NCI-H526 (cell line): ENCODE measurements around the gene RNASEH1.

Source experiments
- DNase-seq, 2 experiments: peaks; one replicate each; lab custom pipeline; 2025; lab: John Stamatoyannopoulos, UW

The RNASEH1 gene, protein sequence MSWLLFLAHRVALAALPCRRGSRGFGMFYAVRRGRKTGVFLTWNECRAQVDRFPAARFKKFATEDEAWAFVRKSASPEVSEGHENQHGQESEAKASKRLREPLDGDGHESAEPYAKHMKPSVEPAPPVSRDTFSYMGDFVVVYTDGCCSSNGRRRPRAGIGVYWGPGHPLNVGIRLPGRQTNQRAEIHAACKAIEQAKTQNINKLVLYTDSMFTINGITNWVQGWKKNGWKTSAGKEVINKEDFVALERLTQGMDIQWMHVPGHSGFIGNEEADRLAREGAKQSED

DNA sequence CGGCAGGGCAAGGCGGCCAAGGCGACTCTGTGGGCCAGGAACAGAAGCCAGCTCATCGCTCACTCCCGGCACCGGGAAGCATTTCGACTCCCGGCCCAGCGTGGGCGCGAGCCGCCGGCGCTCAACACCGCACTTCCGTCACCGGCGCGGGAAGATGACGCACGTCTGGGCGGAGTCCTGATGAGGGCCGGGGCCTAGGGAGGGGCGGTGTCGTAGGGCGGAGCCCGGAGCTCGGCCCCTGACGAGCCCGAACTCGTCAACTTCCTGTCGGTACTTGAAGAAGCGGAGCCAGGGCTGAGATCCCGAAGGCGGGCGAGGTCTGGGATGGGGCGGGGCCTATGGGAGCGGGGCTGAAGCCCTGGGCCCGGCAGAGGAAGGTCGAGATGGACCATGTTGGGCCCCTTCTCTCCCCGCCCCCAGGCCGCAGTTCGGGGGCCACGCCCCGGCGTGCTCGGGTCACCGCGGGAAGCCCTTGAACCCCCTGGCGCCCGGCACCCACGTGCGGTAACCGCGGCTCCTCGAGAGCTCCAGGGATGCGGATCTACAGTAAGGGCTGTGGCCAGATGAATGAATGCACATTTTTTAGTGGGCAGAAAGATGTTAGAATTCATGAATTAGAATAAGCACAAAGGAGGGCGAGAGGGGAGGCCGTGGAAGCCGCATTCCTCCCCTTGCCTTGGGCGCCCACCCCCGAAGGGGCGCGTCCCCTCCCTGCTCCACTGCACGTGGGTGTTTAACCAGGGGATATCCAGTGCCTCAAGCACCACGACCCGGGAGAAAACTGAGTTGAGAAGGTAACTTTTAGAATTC, at the start of gene RNASEH1:
RNASEH1 (minus strand) TSS at position 129 of the 810 bp plus-strand sequence; CDS start at position 56, 73 bp downstream.
- DNase-seq, result peak; percentile 89 to 98

DNA sequence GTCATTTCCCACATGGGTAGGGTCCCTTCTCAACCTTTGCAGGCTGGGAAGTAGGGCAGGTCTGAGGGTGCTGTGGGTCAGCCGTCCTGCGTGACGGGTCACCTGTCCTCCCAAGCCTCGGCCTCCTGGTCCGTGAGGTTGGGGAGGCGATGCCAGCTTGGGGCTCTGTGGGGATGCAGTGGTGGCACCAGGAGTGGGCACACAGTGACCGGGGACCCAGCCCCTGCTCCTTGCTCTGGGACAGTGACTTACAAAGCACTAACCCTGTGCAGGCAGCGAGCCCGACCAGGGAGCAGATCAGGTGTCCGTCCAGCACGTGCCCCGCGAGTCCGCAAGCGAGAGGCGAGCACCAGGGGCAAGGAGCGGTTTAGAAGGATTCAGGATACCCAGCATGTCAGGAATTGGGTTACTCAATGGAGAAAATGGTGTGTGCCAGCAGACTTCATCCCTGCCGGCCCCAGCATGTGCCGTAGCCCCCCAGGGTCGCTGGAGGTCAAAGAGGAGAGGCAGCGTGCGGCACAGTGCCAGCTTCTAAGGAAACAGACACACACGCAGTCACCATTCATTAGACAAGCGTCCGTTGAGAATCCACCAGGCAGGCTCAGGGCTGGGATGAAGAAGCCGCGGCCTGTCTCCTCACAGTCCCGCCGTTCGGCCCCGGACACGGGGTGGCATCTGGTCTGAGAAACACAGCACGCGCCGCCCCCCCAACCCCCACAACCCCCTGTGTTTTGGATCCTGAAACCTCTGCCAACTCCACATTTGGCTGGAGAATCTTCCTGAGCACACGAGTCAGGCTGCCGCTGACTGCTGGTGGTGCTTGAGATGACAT, 48.5 kb upstream of the RNASEH1 start:
- no peak for DNase-seq

DNA sequence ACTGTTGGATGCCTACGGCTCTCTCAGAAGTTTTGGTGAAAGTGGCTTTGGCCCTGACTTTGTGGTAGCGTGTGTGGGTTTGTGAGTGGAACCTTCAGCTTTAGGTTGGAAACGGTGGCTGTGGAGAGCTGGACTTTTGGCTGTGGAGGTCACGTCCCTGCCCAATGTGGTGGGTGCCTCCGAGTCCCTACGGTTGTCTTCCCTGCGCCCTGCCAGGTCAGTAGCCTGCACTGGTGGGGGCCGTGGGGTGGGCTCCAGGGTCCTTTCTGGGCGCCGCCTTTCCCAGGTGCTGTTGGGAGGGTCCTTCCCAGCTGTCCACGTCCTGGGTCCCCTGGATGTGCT, 47.9 kb upstream of the RNASEH1 start:
- no peak for DNase-seq

DNA sequence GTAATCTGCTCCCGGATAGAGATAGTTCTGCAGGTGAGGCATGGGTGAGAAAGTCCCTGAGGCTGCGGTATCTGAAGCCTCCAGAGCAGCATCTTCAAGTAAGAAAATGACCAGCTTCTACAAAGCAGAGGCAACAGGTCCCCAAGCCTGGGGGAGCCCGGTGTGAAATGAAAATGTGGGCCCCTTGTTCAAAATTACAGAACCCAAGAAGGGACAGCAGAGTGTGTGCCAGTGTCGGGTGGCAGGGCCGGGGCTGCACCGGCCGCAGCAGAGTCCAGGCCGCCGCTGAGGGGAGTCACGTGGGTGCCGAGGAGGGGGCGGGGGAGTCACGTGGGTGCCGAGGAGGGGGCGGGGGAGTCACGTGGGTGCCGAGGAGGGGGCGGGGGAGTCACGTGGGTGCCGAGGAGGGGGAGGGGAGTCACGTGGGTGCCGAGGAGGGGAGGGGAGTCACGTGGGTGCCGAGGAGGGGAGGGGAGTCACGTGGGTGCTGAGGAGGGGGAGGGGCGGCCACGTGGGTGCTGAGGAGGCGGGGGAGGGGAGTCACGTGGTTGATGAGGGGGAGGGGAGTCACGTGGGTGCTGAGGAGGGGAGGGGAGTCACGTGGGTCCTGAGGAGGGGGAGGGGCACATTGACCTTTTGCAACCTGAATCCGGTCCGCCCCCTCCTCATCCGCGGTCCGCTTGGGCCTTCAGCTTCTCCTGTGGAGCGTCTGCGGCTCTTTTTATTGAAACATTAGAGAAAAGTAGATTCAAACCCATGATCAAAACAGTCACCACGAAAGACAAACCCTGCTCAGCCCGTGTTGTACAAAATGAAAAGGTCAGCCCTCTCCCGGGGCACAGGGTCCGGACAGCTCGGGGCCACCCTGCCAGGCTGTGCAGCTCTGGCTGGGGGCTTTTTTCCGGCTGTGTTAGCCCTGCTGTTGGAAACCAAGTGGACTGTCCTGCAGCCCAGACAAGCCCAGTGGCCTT, 47.1 kb upstream of the RNASEH1 start:
- peak; percentile 11 to 94 for DNase-seq

DNA sequence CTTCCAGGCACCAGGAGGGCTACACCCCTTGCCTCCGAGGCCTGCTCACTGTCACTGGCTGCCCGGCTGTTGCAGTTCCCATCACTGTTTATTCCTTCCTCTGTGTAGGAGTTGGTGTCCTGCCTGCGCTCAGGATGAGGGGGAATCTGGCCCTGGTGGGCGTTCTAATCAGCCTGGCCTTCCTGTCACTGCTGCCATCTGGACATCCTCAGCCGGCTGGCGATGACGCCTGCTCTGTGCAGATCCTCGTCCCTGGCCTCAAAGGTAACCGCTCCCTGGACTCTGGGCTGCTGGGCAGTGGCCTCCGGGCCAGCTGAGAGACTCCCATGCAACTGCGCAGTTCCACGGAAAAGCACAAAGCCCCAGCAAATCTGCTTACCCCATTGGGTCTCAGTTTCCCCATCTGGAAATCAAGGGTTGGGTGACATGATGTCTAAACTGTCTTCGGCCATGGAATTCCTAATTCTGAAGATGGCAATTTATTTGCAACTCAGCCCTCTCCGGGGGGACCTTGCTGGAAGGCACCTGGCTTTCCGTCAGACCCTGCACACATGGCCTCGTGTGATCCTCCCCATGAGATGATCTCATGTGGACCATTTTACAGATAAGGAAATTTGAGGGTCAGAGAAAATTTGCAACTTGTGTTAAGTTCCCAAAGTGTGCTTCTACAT, 46.2 kb upstream of the RNASEH1 start:
- no peak for DNase-seq

DNA sequence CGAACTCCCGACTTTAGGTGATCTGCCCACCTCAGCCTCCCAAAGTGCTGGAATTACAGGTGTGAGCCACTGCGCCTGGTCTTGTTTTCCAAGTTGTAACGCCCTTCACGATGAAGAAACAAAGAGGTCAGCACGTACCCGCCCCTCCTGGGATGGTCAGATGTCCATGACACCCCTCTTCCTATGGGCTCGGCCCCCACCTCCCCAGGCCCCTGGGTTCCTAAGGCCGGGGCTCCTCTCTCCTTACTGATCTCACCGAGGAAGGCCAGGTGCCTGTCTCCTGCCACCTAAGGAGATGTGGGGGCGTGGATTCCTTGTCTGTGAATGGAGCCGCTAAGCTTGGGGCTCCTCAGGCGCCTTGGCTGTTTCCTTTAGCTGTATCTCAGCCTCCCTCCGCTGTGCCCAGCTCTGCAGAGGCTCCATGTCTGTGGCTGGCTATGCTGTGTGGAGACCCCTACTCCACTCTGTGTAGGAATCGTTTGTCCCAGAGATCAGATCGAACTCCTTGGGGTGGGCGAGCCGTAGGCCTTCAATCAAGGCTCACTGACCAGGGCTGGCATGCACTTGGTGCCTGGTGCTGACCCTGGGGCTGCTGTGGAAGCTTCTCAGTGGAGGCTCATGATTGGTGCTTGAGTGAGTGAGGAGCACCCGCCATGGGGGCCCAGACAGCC, 45.5 kb upstream of the RNASEH1 start:
- no peak for DNase-seq

DNA sequence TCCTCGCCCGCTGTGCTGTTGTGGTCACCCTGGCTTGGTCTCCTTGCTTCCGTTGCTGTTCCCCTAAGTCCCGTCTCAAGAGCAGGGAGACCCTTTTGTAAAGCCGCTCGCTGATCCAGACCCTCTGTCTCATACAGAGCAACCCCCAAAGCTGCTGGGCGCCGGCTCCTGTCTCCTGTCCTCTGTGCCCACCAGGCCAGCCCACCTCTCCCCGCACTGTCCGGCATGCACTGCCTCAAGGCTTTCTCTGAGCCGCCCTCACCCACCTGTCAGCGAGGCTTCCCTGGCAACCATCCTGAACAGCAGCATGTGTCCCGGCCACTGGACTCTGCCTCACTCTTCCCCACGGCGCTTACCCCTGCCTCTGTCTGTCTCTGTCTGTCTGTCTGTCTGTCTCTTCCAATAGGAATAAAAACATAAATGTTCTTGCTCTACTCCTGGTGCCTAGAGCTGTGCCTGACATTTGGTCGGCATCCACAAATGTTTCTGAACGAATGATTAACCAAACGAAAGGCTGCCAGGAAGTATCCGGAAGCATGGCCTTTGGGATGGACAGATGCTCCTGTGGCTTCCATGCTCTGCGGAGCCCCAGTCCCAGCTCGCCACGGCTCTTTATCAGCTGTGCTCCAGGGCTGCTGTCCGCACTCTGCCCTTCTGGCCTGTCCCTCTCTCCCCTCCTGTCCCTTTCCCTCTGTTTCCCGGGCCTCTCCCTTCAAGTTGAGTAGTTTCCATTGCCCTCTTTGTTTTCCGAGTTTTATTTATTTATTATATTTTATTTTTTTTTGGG, 44.6 kb upstream of the RNASEH1 start:
- DNase-seq, result no peak

DNA sequence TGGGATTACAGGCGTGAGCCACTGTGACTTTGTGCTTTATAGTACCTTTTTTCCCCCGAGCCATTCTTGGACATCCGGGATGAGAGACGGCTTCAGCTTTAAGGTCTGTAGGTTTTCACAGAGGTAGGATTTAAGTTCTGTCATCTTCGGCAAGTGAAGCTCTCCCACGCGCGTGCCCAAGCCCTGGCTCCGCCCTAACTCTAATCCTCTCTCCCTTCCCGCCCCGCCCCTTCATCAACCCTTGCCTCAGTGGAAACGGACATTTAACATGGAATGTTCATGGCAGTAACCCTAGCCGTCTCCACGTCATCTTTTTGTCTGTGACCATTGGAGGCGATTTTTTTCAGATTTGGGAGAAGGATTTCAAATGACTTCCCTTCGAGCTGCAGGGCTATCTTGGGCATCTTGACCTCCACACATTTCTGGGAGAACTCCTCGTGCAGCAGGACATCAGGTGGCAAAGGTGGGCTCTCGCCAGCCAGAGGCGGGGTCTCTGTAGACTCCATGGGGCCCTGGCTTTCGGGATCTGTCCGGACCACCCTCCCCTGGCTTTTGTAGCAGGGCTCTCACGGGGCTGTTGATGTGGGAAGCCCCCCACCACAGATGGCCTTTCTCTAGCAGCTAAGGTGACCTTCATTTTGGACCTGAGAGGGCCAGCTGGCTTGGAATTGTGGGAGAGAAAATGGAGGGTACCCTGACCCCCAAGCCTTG, 43.6 kb upstream of the RNASEH1 start:
- DNase-seq, result no peak

DNA sequence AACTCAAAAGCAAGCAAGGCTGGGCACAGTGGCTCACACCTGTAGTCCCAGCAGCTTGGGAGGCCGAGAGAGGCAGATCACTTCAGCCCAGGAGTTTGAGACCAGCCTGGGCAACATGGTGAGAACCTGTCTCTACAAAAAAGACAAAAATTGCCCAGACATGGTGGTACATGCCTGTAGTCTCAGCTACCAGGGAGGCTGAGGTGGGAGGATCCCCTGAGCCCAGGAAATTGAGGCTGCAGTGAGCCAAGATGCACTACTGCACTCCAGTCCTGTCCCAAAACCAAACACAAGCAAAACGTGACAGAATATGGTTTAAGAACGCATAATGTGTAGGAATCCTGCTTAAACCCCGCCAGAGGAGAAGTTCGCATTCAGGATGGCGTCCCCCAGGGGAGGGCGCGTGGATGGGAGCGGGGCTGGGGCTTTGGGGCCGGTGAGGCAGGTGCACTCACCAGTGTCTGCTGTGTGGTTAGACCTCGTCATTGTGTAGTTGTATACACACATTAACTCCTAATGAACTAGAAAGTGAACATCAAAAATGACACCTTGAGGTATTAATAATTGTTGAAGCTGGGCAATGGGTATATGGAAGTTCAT, 42.2 kb upstream of the RNASEH1 start:
- DNase-seq, result no peak

DNA sequence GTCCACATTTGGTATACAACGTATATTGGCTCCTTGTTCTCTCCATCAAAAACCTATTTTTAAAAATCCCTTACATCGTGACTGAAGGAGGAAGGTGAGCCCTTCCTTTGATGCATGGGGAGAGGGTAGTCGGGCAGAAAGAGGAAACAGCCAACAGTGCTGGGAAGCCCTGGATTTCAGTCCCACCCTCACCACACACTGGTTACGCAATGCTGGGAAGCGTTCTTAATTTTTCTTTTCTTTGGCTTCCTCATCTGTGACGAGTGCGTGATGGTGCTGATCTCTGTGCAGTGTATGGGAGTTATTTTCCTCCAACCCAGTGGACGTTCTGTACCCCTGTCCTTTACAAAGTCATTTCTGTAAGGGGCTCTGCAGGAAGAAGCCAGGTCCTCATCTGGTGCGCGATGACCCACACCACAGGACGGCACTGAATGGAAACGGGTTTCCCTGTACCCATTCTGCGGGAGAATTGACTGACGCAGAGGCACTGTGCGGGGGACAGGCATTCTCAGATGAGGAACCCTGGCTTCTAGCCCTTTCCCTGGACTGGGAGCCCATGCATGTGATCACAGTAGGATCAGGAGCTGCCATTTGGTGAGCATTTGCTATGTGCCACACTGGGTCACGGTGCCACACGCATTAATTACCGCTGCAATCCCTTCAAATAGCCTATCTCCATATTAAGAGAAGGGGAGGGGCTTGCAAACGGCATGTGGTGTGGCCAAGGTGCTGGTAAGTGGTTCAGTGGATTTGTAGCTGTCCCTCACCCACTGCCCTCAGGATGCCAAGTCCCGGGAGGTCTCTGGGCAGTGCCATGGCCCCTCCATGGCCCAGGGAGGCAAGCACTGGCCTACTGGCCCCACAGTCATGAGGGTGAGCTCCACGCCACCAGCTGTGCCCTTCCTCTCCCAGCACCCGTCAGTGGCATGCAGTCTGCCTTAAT, 41.0 kb upstream of the RNASEH1 start:
- DNase-seq, result no peak

DNA sequence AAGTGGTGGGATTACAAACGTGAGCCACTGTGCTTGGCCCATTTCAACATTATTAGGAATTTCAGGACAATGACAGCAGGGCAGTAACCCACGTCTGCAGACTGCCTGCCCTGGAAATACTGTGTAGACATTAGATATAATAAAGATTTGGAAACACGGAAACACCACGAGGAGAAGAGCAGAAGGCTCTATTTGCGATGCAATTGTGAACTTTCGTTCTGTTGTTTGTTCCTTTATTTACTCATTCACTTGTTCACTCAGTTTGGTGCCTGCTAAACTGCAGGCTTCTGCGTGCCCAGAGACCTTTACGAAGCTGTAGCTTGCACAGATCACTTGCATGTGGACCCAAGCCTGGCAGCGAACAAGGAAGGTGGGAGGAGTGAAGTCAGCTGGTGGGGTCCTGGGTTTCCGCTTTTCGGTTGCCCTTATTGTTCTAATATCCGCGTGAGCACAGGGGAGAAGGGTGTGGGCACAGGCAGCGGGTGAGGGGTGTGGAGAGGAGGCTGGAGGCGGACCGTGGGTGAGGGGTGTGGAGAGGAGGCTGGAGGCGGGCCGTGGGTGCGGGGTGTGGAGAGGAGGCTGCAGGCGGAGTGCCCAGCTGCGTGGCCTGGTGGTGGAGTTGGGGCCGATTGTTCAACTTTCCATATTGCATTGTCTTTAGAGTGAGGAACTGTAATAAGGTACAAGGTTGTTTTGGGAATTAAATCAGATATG, 40.2 kb upstream of the RNASEH1 start:
- DNase-seq, result no peak

DNA sequence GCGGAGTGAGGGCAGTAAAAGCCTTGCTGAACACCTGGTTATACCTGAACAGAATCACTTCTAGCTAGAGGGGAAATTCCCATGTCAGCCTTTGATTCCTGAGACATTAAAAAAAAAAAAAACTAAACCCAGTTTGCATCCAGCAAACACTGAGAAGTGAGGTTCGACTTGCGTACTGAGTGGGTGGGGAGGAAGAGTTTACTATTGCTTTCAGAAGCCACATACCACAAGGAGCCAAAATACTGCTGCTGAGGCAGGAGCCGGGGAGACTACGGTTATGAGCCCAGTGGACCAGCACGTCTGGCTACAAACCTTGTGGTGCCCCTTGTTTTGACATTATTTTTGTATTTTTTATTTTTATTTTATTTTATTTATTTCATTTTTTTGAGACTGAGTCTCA, 39.4 kb upstream of the RNASEH1 start:
- DNase-seq, result no peak

DNA sequence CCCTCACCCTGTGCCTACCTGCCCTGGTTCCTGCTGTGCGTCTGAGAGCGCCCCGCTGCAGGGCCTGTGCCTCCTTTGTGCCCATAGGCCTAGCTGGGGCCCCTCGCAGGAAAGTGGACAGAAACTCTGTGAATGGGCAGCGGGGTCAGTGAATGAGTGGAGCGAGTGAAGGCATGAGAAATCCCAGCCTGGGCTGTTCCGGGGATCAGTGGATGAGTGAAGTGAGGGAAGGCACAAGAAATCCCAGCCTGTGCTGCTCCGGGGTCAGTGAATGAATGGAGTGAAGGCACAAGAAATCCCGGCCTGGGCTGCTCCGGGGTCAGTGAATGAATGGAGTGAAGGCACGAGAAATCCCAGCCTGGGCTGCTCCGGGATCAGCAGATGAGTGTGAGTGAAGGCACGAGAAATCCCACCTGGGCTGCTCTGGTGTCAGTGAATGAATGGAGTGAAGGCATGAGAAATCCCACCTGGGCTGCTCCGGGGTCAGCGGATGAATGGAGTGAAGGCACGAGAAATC, 38.8 kb upstream of the RNASEH1 start:
- DNase-seq, result no peak

DNA sequence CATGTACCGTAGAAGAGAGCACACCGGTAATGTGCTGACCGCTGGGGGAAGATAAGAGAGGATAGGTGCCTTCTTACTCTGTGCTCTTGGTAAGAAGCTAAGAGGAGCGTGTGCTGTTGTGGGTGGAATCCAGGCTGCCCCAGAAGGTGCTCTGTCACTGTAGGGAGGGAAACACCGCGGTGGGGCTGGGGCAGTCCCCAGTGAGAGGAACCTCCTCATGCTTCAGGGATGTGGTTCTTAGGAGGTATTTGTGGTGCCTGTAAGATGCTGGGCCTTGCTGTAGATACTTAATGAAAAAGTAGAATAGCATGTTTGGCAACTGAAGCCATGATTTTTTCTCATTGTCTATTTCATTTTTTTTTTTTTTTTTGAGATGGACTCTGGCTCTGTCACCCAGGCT, 37.9 kb upstream of the RNASEH1 start:
- no peak for DNase-seq

DNA sequence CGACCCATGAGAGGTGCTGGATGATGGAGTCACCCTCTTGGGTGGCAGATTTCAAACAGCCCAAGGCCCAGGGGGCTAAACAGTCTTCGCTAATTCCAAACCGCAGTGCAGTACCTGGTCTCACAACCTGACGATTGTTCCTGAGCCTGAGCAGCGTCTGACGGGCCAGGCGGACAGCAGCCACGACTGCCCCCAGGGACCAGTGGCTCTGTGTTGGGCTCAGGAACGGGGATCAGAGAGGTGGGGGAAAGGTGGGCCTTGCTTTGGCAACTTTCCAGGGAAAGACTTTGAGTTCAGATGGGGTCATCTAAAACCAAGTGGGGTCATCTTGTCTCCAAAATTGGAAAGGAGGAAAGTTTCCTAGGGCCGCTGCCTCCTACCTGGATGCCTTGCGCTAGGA, 37.3 kb upstream of the RNASEH1 start:
- no peak for DNase-seq

DNA sequence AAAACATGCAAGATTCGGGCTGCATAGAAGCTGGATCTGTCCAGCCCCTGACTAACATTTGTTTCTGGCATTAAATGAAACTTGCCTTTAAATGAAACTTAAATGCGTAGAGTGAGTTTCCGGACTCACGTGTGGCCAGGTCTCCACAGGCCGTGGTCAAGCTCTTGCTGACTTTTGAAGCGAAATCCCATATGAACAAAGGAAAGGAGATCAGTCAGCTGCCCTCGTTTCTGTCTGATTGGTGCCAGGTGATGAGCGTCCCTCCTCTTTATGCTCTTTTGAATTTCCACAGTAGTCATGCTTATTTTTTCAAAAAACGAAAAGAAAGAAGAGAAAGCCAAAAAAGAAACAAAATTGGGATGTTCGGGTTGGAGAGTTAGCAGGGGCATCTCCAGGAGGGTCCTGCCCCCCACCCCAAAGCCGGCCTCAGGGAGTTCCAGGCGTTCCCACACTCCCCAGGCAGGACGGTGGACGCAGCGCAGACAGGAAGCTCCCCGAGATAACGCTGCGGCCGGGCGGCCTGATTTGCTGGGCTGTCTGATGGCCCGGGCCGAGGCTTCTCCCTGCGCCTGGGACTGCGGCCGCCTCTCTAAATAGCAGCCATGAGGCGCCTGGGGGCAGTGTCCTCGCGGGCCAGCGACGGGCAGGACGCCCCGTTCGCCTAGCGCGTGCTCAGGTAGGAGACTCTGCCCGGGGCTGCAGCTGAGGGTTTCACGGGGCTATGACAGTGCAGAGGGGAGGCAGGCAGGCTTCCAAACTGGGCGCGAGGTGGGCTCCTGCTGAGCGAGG, 36.6 kb upstream of the RNASEH1 start, which contains the start of gene COLEC11:
COLEC11 (plus strand) TSS at position 620 of the 789 bp plus-strand sequence. CDS start 9,229 bp downstream, outside the sequence.
- DNase-seq, result no peak
